HepG2 (cell line): ENCODE results near the gene SLC4A5. TPM values are rescaled to one million over a fixed set of nuclear protein-coding genes. Genes with fewer than 3 reads are reported as not detected.

ENCODE experiments used
- CEBPG ChIP-seq: IDR thresholded peaks from 2 replicates; pipeline ENCODE4 v1.6.1; 2016
- EEA1 ChIP-seq: sonication (generic); formaldehyde crosslinking; IDR thresholded peaks from 2 replicates; pipeline ENCODE4 v1.5.1; 2020; ENCODE audit warnings: mild to moderate bottlenecking, missing genetic modification reagents, borderline replicate concordance
- ELF3 ChIP-seq: IDR thresholded peaks from 2 replicates; pipeline ENCODE4 v1.6.1; 2016; ENCODE audit warnings: missing genetic modification reagents, missing compliant biosample characterization
- ELF4 ChIP-seq: sonication (generic); formaldehyde crosslinking; IDR thresholded peaks from 2 replicates; pipeline ENCODE4 v1.5.0; 2020; ENCODE audit warnings: missing genetic modification reagents, mild to moderate bottlenecking, moderate library complexity, borderline replicate concordance
- HNF4A ChIP-seq: sonication (generic); formaldehyde crosslinking; IDR thresholded peaks from 2 replicates; pipeline ENCODE4 v1.4.0; 2020; ENCODE audit warnings: missing genetic modification reagents
- HOXA3 ChIP-seq: sonication (generic); formaldehyde crosslinking; IDR thresholded peaks from 2 replicates; pipeline ENCODE4 v1.5.0; 2020; ENCODE audit warnings: missing genetic modification reagents
- NKX3-1 ChIP-seq: sonication (generic); formaldehyde crosslinking; IDR thresholded peaks from 2 replicates; pipeline ENCODE4 v1.5.0; 2020; ENCODE audit warnings: missing genetic modification reagents
- PCBP2 ChIP-seq: fragments of 200-400 bp; formaldehyde crosslinking; optimal IDR thresholded peaks from 2 replicates; pipeline ENCODE3; 2018; ENCODE audit warnings: low read length, low read depth; ENCODE audit not compliant: poor library complexity, severe bottlenecking
- PRMT3 ChIP-seq: sonication (generic); formaldehyde crosslinking; IDR thresholded peaks from 2 replicates; pipeline ENCODE4 v1.8.1; 2022; ENCODE audit warnings: low read depth, mild to moderate bottlenecking, moderate library complexity, missing genetic modification reagents, borderline replicate concordance
- REL ChIP-seq: sonication (generic); formaldehyde crosslinking; conservative IDR thresholded peaks from 2 replicates; pipeline ENCODE4 v1.8.0; 2022; ENCODE audit warnings: mild to moderate bottlenecking, missing genetic modification reagents, moderate library complexity
- SAP130 ChIP-seq: IDR thresholded peaks from 2 replicates; pipeline ENCODE4 v1.6.1; 2016; ENCODE audit warnings: low read depth
- SPEN ChIP-seq: sonication (generic); formaldehyde crosslinking; IDR thresholded peaks from 2 replicates; pipeline ENCODE4 v1.5.1; 2020; ENCODE audit warnings: low read depth, mild to moderate bottlenecking, missing genetic modification reagents
- ZNF317 ChIP-seq: sonication (generic); formaldehyde crosslinking; IDR thresholded peaks from 2 replicates; pipeline ENCODE4 v1.5.0; 2020; ENCODE audit warnings: mild to moderate bottlenecking, missing genetic modification reagents
- polyA plus RNA-seq, 8 experiments: library from polyadenylated mRNA; depleted of rRNA in 3 of 8; stranded (reverse) in 7 of 8; unstranded in 1 of 8; fragments of >200 nt; fragmentation: Illumina TruSeq in 4 of 8; extraction: Trizol in 4 of 8; gene quantifications; 2 replicates each; pipeline versions ENCODE4 v1.2.1 to v1.2.3, GENCODE V29; 2011 to 2016; ENCODE audit warnings: low read depth in 4 of 8, missing spikeins in 1 of 8, mixed read lengths in 1 of 8; ENCODE audit not compliant: insufficient read depth in 1 of 8
- total RNA-seq, 5 experiments: library from RNA; depleted of rRNA; stranded (reverse); fragments of >200 nt; fragmentation: Illumina TruSeq; extraction: Trizol; gene quantifications; 2 replicates each; pipeline ENCODE4 v1.2.3, GENCODE V29; 2016; ENCODE audit warnings: low read depth in 1 of 5
- TF ChIP-seq, protein P1 (sequence below): sonication (generic); formaldehyde crosslinking; IDR thresholded peaks from 2 replicates; pipeline ENCODE4 v1.8.1; 2023; ENCODE audit warnings: mild to moderate bottlenecking, missing genetic modification reagents
- TF ChIP-seq, protein P2 (sequence below): sonication (generic); formaldehyde crosslinking; IDR thresholded peaks from 2 replicates; pipeline ENCODE4 v1.4.0; 2020; ENCODE audit warnings: missing genetic modification reagents, borderline replicate concordance
- TF ChIP-seq, protein P3 (sequence below), 2 experiments: IDR thresholded peaks; 2 replicates each; pipeline ENCODE4 v1.6.1; 2011 to 2012; ENCODE audit warnings: low read length in 2 of 2, borderline replicate concordance in 1 of 2, low read depth in 1 of 2, mild to moderate bottlenecking in 1 of 2, moderate library complexity in 1 of 2
- TF ChIP-seq, protein P4 (sequence below): sonication (generic); formaldehyde crosslinking; IDR thresholded peaks from 2 replicates; pipeline ENCODE4 v1.8.0; 2022; ENCODE audit warnings: missing genetic modification reagents, low read depth, mild to moderate bottlenecking, borderline replicate concordance

SLC4A5 gene
- total and polyA plus RNA-seq, 2 of the 13 experiments (the other 11 are each of a cell fraction or from before 2014, with no cell fraction given) = 0.50 TPM; not detected in 1

DNA sequence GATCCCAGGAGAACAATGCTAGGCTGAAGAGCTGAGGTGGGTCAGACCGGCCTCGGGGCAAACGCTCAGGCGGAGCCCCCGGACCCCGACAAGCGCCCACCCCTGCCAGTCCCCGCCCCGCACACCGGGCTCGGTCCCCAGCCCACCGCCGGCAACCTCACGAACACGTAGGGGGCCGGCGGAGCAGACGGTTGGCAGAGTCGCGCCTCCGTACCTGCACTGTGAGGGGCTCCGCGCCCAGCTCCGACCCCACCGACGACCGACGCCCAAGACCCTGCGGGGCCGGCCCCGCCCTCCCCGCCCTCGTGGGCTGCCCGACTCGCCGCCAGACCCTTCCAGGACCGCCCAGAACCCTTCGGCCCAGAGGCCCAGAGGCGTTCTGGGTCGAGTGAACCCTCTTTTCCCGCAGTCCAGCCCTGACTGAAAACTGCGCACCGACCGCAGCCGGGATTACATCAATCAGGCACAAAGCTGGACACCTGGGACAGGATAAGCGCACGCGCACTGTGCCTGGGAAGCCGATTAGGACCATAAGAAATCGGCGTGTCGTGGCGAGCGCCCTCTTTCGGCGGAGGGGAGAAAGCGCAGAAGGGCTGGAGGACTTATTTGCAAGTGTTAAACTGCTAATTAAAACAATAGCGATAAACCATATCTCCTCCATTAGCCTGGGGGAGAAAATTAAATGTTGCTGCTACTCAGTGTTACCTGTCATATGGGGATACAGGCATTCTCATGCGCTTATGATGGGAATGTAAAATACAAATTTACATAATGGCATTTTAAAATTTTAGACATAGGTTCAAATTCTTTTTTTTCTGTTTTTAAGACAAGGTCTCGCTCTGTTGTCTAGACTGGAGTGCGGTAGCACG is 48.6 kb upstream of the SLC4A5 start (continued):
- TF ChIP-seq HOXA3 (CRISPR knock-in tag) (peak; percentile 62; the same call in 1 of the 2 replicates), ZNF317 (CRISPR knock-in tag) (0 out of 2 replicates have a peak, but pooled peaks have one; percentile 17), CEBPG (CRISPR knock-in tag) (no peak; the same call in 1 of the 2 replicates), REL (CRISPR knock-in tag) (0 out of 2 replicates have a peak, but pooled peaks have one; percentile 47), SPEN (CRISPR knock-in tag) (peak; percentile 82), PRMT3 (CRISPR knock-in tag) (no peak), ELF3 (CRISPR knock-in tag) (peak; percentile 71; the same call in 1 of the 2 replicates), HNF4A (CRISPR knock-in tag) (no peak; the same call in 1 of the 2 replicates), PCBP2 (no peak), ELF4 (CRISPR knock-in tag) (no peak), SAP130 (CRISPR knock-in tag) (peak; percentile 85), EEA1 (CRISPR knock-in tag) (no peak), NKX3-1 (CRISPR knock-in tag) (0 out of 2 replicates have a peak, but pooled peaks have one; percentile 18)
- TF ChIP-seq, protein P1, sequence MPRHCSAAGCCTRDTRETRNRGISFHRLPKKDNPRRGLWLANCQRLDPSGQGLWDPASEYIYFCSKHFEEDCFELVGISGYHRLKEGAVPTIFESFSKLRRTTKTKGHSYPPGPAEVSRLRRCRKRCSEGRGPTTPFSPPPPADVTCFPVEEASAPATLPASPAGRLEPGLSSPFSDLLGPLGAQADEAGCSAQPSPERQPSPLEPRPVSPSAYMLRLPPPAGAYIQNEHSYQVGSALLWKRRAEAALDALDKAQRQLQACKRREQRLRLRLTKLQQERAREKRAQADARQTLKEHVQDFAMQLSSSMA (CRISPR knock-in tag) = no peak
- TF ChIP-seq, protein P2, sequence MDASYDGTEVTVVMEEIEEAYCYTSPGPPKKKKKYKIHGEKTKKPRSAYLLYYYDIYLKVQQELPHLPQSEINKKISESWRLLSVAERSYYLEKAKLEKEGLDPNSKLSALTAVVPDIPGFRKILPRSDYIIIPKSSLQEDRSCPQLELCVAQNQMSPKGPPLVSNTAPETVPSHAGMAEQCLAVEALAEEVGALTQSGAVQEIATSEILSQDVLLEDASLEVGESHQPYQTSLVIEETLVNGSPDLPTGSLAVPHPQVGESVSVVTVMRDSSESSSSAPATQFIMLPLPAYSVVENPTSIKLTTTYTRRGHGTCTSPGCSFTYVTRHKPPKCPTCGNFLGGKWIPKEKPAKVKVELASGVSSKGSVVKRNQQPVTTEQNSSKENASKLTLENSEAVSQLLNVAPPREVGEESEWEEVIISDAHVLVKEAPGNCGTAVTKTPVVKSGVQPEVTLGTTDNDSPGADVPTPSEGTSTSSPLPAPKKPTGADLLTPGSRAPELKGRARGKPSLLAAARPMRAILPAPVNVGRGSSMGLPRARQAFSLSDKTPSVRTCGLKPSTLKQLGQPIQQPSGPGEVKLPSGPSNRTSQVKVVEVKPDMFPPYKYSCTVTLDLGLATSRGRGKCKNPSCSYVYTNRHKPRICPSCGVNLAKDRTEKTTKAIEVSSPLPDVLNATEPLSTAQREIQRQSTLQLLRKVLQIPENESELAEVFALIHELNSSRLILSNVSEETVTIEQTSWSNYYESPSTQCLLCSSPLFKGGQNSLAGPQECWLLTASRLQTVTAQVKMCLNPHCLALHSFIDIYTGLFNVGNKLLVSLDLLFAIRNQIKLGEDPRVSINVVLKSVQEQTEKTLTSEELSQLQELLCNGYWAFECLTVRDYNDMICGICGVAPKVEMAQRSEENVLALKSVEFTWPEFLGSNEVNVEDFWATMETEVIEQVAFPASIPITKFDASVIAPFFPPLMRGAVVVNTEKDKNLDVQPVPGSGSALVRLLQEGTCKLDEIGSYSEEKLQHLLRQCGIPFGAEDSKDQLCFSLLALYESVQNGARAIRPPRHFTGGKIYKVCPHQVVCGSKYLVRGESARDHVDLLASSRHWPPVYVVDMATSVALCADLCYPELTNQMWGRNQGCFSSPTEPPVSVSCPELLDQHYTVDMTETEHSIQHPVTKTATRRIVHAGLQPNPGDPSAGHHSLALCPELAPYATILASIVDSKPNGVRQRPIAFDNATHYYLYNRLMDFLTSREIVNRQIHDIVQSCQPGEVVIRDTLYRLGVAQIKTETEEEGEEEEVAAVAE (CRISPR knock-in tag) = no peak
- TF ChIP-seq, protein P3, sequence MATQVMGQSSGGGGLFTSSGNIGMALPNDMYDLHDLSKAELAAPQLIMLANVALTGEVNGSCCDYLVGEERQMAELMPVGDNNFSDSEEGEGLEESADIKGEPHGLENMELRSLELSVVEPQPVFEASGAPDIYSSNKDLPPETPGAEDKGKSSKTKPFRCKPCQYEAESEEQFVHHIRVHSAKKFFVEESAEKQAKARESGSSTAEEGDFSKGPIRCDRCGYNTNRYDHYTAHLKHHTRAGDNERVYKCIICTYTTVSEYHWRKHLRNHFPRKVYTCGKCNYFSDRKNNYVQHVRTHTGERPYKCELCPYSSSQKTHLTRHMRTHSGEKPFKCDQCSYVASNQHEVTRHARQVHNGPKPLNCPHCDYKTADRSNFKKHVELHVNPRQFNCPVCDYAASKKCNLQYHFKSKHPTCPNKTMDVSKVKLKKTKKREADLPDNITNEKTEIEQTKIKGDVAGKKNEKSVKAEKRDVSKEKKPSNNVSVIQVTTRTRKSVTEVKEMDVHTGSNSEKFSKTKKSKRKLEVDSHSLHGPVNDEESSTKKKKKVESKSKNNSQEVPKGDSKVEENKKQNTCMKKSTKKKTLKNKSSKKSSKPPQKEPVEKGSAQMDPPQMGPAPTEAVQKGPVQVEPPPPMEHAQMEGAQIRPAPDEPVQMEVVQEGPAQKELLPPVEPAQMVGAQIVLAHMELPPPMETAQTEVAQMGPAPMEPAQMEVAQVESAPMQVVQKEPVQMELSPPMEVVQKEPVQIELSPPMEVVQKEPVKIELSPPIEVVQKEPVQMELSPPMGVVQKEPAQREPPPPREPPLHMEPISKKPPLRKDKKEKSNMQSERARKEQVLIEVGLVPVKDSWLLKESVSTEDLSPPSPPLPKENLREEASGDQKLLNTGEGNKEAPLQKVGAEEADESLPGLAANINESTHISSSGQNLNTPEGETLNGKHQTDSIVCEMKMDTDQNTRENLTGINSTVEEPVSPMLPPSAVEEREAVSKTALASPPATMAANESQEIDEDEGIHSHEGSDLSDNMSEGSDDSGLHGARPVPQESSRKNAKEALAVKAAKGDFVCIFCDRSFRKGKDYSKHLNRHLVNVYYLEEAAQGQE (IDR thresholded peaks at IDR 0.05; ENCODE audit: borderline replicate concordance in 1 of 2, low read depth in 1 of 2, low read length in 2 of 2) = no peak
- TF ChIP-seq, protein P4, sequence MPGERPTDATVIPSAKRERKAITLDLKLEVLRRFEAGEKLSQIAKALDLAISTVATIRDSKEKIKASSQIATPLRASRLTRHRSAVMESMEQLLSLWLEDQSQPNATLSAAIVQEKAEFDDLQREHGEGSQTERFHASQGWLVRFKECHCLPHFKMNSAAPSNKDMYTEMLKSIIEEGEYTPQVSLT = no peak
